Erythroblast (primary cell): ENCODE data around the gene SLC9B1.
"Not testable (repeated sequence)": the region's sequence is repeated elsewhere in the genome, so short reads cannot be mapped to it uniquely, and the experiment has no call there.

ENCODE experiments used
- DNase-seq, 2 experiments: peaks; one replicate each; lab custom pipeline; 2025; lab: John Stamatoyannopoulos, UW
- GATA1 ChIP-seq: IDR thresholded peaks from 2 replicates; pipeline ENCODE4 v1.6.1; 2011; ENCODE audit warnings: low read depth, mild to moderate bottlenecking, control low read depth, low read length, moderate library complexity
- POLR2A ChIP-seq: IDR thresholded peaks from 2 replicates; pipeline ENCODE4 v1.6.1; 2011; ENCODE audit warnings: mild to moderate bottlenecking, low read length

The SLC9B1 gene

GRCh38 chr4:102988429-102989020, 31.0 kb downstream of the SLC9B1 start:
- DNase-seq = no peak
- TF ChIP-seq POLR2A = no peak
- no peak for TF ChIP-seq GATA1

GRCh38 chr4:102981005-102981404, 38.5 kb downstream of the SLC9B1 start:
- TF ChIP-seq GATA1 = no peak
- no peak for TF ChIP-seq POLR2A
- DNase-seq = no peak

- DNase-seq = not testable (repeated sequence)
Observed at GRCh38 chr4:102961813-102962212, 57.7 kb downstream of the SLC9B1 start.

GRCh38 chr4:102959496-102959895, 60.0 kb downstream of the SLC9B1 start:
- DNase-seq = no peak
- TF ChIP-seq GATA1 (no peak), POLR2A (no peak)

GRCh38 chr4:102945066-102945465, 74.4 kb downstream of the SLC9B1 start:
- TF ChIP-seq POLR2A = no peak
- TF ChIP-seq GATA1 = no peak
- no peak for DNase-seq

- not testable (repeated sequence) for DNase-seq
Observed at GRCh38 chr4:102938063-102938462, 81.4 kb downstream of the SLC9B1 start.

GRCh38 chr4:102935716-102936115, 83.8 kb downstream of the SLC9B1 start:
- DNase-seq = no peak
- no peak for TF ChIP-seq GATA1
- no peak for TF ChIP-seq POLR2A

GRCh38 chr4:102919697-102920096, 99.8 kb downstream of the SLC9B1 start:
- DNase-seq = not testable (repeated sequence)

GRCh38 chr4:102918859-102919258, 100.6 kb downstream of the SLC9B1 start:
- DNase-seq = no peak
- no peak for TF ChIP-seq POLR2A

- no peak for TF ChIP-seq GATA1
- no peak for TF ChIP-seq POLR2A
- no peak for DNase-seq
Observed at GRCh38 chr4:102901804-102902203, 117.7 kb downstream of the SLC9B1 start.

- DNase-seq = not testable (repeated sequence)
Observed at GRCh38 chr4:102897610-102898009, 121.9 kb downstream of the SLC9B1 start.

GRCh38 chr4:102896547-102896946, 123.0 kb downstream of the SLC9B1 start:
- DNase-seq = not testable (repeated sequence)

GRCh38 chr4:102889866-102890265, 129.6 kb downstream of the SLC9B1 start:
- DNase-seq = not testable (repeated sequence)

GRCh38 chr4:102888570-102888969, 130.9 kb downstream of the SLC9B1 start:
- DNase-seq = not testable (repeated sequence)

- TF ChIP-seq GATA1 (no peak), POLR2A (no peak)
- no peak for DNase-seq
Observed at GRCh38 chr4:102883278-102883677, 136.2 kb downstream of the SLC9B1 start.

- TF ChIP-seq POLR2A (no peak), GATA1 (no peak)
- no peak for DNase-seq
Observed at GRCh38 chr4:102881343-102881742, 138.2 kb downstream of the SLC9B1 start.

- TF ChIP-seq GATA1 (no peak), POLR2A (no peak)
- no peak for DNase-seq
Observed at GRCh38 chr4:102878901-102879300, 140.6 kb downstream of the SLC9B1 start.

- DNase-seq = not testable (repeated sequence)
Observed at GRCh38 chr4:102878349-102878748, 141.2 kb downstream of the SLC9B1 start.

- DNase-seq = peak in 1 of 2 experiments; percentile 16
Observed at GRCh38 chr4:102877477-102878106, 141.9 kb downstream of the SLC9B1 start.
